ENCODE results near the gene PRPS1L1. TPM values are rescaled to one million over a fixed set of nuclear protein-coding genes. Genes with fewer than 3 reads are reported as not detected.
A peak's percentile ranks its signal among the peaks of the same experiment; 100 is the strongest.

The PRPS1L1 gene
- total RNA-seq, 1 experiment from 2014 or later, result not detected

- ATAC-seq, result no peak
- no peak overlapping the region for H3K4me2 ChIP-seq (ENCODE audit: low read length)
- intact Hi-C loops (cut with micrococcal nuclease), result no loop called here
- H3K27me3 ChIP-seq (ENCODE audit: low read length), result no peaks in the 10 kb centered on the region
- H3F3A ChIP-seq (ENCODE audit: low read length, unreplicated experiment), result no peaks in the 10 kb centered on the region
- ChIA-PET CTCF (no interaction called here), POLR2A (ENCODE audit: unreplicated experiment) (no interaction called here)
- no peaks in the 10 kb centered on the region for H3K9me3 ChIP-seq (ENCODE audit: low read length)
- TF ChIP-seq, protein P1, sequence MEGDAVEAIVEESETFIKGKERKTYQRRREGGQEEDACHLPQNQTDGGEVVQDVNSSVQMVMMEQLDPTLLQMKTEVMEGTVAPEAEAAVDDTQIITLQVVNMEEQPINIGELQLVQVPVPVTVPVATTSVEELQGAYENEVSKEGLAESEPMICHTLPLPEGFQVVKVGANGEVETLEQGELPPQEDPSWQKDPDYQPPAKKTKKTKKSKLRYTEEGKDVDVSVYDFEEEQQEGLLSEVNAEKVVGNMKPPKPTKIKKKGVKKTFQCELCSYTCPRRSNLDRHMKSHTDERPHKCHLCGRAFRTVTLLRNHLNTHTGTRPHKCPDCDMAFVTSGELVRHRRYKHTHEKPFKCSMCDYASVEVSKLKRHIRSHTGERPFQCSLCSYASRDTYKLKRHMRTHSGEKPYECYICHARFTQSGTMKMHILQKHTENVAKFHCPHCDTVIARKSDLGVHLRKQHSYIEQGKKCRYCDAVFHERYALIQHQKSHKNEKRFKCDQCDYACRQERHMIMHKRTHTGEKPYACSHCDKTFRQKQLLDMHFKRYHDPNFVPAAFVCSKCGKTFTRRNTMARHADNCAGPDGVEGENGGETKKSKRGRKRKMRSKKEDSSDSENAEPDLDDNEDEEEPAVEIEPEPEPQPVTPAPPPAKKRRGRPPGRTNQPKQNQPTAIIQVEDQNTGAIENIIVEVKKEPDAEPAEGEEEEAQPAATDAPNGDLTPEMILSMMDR (conservative IDR thresholded peaks at IDR 0.05; ENCODE audit: low read depth, low read length), result no peak
- TF ChIP-seq EZH2 (IDR thresholded peaks at IDR 0.05; ENCODE audit: low read length, unreplicated experiment), result no peak
- DNase-seq, result no peak
- no TSS peak for BruUV-seq (replicated peaks)
- no peaks in the 10 kb centered on the region for H3K36me3 ChIP-seq (ENCODE audit: low read depth, low read length)
- no peaks in the 10 kb centered on the region for H4K20me1 ChIP-seq (ENCODE audit: low read length)
- no peaks in the 10 kb centered on the region for H3K9me2 ChIP-seq (replicated peaks; ENCODE audit: low read length)
- H2AFZ ChIP-seq (ENCODE audit: low read length), result no peak overlapping the region
- peaks cover 23% of the 10 kb centered on the region for H3K4me1 ChIP-seq (ENCODE audit: insufficient read depth, low read length)
- no peak overlapping the region for H3K9ac ChIP-seq (ENCODE audit: low read length)
- no peak overlapping the region for H3K4me3 ChIP-seq (ENCODE audit: low read length)
- no peak overlapping the region for H3K27ac ChIP-seq (ENCODE audit: low read length)
- no peaks in the 10 kb centered on the region for H3K79me2 ChIP-seq (ENCODE audit: low read length)
Observed at GRCh38 chr7:18036783-18037182, 9.1 kb upstream of the PRPS1L1 start.

DNA sequence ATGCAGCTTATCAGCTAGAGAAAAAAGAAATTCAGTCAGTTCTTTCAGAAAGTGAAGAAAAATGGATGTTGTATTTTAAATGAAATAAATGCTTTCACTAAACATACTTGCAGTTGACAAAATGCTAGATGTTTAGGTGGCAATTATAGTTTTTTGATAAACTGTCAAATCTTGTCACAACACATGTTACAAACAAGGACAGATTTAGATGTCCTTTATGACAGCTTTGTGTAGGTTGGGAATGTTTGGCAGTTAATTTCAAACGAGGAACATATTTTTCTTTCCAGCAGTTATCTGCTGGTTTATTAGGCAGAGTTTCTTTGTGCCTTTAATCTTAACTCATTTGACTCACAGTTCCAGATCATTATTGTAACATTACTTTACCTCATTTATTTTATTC is 3.1 kb upstream of the PRPS1L1 start:
- Histone ChIP-seq H3K9me3 (ENCODE audit: low read length) (no peaks in the 10 kb centered on the region), H3F3A (ENCODE audit: low read length, unreplicated experiment) (no peaks in the 10 kb centered on the region), H3K9ac (ENCODE audit: low read length) (no peak overlapping the region), H3K4me1 (ENCODE audit: insufficient read depth, low read length) (no peaks in the 10 kb centered on the region), H3K79me2 (ENCODE audit: low read length) (no peaks in the 10 kb centered on the region), H3K27ac (ENCODE audit: low read length) (no peak overlapping the region), H4K20me1 (ENCODE audit: low read length) (no peaks in the 10 kb centered on the region), H3K4me2 (ENCODE audit: low read length) (no peak overlapping the region), H3K4me3 (ENCODE audit: low read length) (no peak overlapping the region), H2AFZ (ENCODE audit: low read length) (no peak overlapping the region), H3K27me3 (ENCODE audit: low read length) (no peaks in the 10 kb centered on the region), H3K9me2 (replicated peaks; ENCODE audit: low read length) (peaks cover 5% of the 10 kb centered on the region; the same call in 1 of the 2 replicates), H3K36me3 (ENCODE audit: low read depth, low read length) (no peaks in the 10 kb centered on the region)
- no TSS peak for BruUV-seq (replicated peaks)
- DNase-seq (no peak), ATAC-seq (no peak)
- TF ChIP-seq EZH2phosphoT487 (IDR thresholded peaks at IDR 0.05; ENCODE audit: borderline replicate concordance, low read length) (no peak), EZH2 (IDR thresholded peaks at IDR 0.05; ENCODE audit: low read length, unreplicated experiment) (no peak)
- TF ChIP-seq, protein P1 (conservative IDR thresholded peaks at IDR 0.05; ENCODE audit: low read depth, low read length), result no peak
- intact Hi-C loops (cut with micrococcal nuclease), result no loop called here
- ChIA-PET CTCF (interaction anchor here (0.6 kb wide), 1 partner anchor 1461 kb away, joined by 7 read pairs; no protein-coding TSS in a partner anchor), POLR2A (ENCODE audit: unreplicated experiment) (no interaction called here)

GRCh38 chr7:18020138-18020715 is 7.4 kb downstream of the PRPS1L1 start:
- peak overlapping the region; percentile 42 for H3K4me2 ChIP-seq (ENCODE audit: low read length)
- H3K27ac ChIP-seq (ENCODE audit: low read length), result peak overlapping the region; percentile 76

More at GRCh38 chr7:18020138-18020715, 7.4 kb downstream of the PRPS1L1 start:
- TSS peak; percentile 96 for BruUV-seq (replicated peaks)
- no peak for DNase-seq
- ATAC-seq, result peak; percentile 17
- Histone ChIP-seq H3K4me3 (ENCODE audit: low read length) (no peak overlapping the region), H3K79me2 (ENCODE audit: low read length) (no peaks in the 10 kb centered on the region), H2AFZ (ENCODE audit: low read length) (peak overlapping the region; percentile 33; the same call in 1 of the 2 replicates), H3K9me3 (ENCODE audit: low read length) (no peaks in the 10 kb centered on the region), H3K36me3 (ENCODE audit: low read depth, low read length) (no peaks in the 10 kb centered on the region), H3K27me3 (ENCODE audit: low read length) (no peaks in the 10 kb centered on the region), H3K4me1 (ENCODE audit: insufficient read depth, low read length) (peaks cover 20% of the 10 kb centered on the region), H4K20me1 (ENCODE audit: low read length) (no peaks in the 10 kb centered on the region), H3K9me2 (replicated peaks; ENCODE audit: low read length) (no peaks in the 10 kb centered on the region), H3K9ac (ENCODE audit: low read length) (peak overlapping the region; percentile 18; the same call in 1 of the 2 replicates), H3F3A (ENCODE audit: low read length, unreplicated experiment) (no peaks in the 10 kb centered on the region)
- POLR2A ChIA-PET (ENCODE audit: unreplicated experiment), result no interaction called here
- intact Hi-C loops (cut with micrococcal nuclease), result no loop called here
- CTCF ChIA-PET, result no interaction called here
- TF ChIP-seq, protein P1 (conservative IDR thresholded peaks at IDR 0.05; ENCODE audit: low read depth, low read length), result no peak
- TF ChIP-seq EZH2 (IDR thresholded peaks at IDR 0.05; ENCODE audit: low read length, unreplicated experiment), result no peak

Data from PC-3 (cell line).